H1 (cell line): ENCODE data around the gene ADAMTS8. TPM values are rescaled to one million over a fixed set of nuclear protein-coding genes. Genes with fewer than 3 reads are reported as not detected.

ENCODE experiments used
- CTCF ChIA-PET: fragments of 300-600 bp; sonication (Branson Sonifier 250); formaldehyde crosslinking; loops from one replicate; lab custom pipeline; 2021; ENCODE audit not compliant: partially characterized antibody; lab: Charles Lee
- POLR2A ChIA-PET: fragments of 300-600 bp; sonication (Branson Sonifier 250); formaldehyde crosslinking; loops from one replicate; lab custom pipeline; 2021; ENCODE audit warnings: inconsistent platforms; ENCODE audit not compliant: partially characterized antibody; lab: Charles Lee
- DNase-seq, 2 experiments: peaks; one replicate each; pipeline versions ENCODE4 v3.0.0 to v3.0.0-alpha.2; 2010 to 2022; ENCODE audit warnings: low spot score in 2 of 2, low read depth in 1 of 2, mixed read lengths in 1 of 2
- FAIRE-seq: peaks from 2 replicates; lab custom pipeline; 2011; peaks lifted over from hg19 to GRCh38; lab: Jason Lieb, UNC
- H2AFZ ChIP-seq: 2 replicates; pipeline ENCODE4 v1.8.1; 2012; ENCODE audit warnings: low read length, inconsistent platforms
- H2AK5ac ChIP-seq: 2 replicates; pipeline ENCODE4 v1.6.1; 2013; ENCODE audit warnings: low read depth, low read length
- H2BK120ac ChIP-seq: replicated peaks from 2 replicates; pipeline ENCODE3; 2013; ENCODE audit warnings: low read depth, low read length, inconsistent platforms
- H2BK12ac ChIP-seq: 2 replicates; pipeline ENCODE4 v1.6.1; 2013; ENCODE audit warnings: low read depth, low read length
- H2BK15ac ChIP-seq: 2 replicates; pipeline ENCODE4 v1.6.1; 2013; ENCODE audit warnings: low read length
- H2BK20ac ChIP-seq: 2 replicates; pipeline ENCODE4 v1.6.1; 2013; ENCODE audit warnings: low read length
- H2BK5ac ChIP-seq: 2 replicates; pipeline ENCODE4 v1.6.1; 2013; ENCODE audit warnings: low read depth, low read length
- H3K14ac ChIP-seq: 2 replicates; pipeline ENCODE4 v1.6.1; 2013; ENCODE audit warnings: inconsistent platforms; ENCODE audit not compliant: insufficient read length
- H3K18ac ChIP-seq: 2 replicates; pipeline ENCODE4 v1.6.1; 2013; ENCODE audit warnings: low read length; ENCODE audit errors: extremely low read depth
- H3K23ac ChIP-seq: 2 replicates; pipeline ENCODE4 v1.6.1; 2013; ENCODE audit warnings: inconsistent platforms; ENCODE audit not compliant: insufficient read length
- H3K23me2 ChIP-seq: 2 replicates; pipeline ENCODE4 v1.6.1; 2013; ENCODE audit warnings: low read depth, low read length
- H3K27ac ChIP-seq: 2 replicates; pipeline ENCODE4 v1.6.1; 2011; ENCODE audit warnings: low read depth, low read length, inconsistent platforms
- H3K27me3 ChIP-seq, 4 experiments: replicated peaks in 1 of 4; 1 replicate in 1 of 4; 2 replicates in 3 of 4; pipeline versions ENCODE4 v1.6.1 to v1.8.1; 2011 to 2013; ENCODE audit warnings: low read length in 3 of 4, mild to moderate bottlenecking in 3 of 4, inconsistent platforms in 2 of 4, mixed read lengths in 2 of 4, moderate library complexity in 1 of 4; ENCODE audit not compliant: control insufficient read depth in 3 of 4, insufficient read depth in 3 of 4; ENCODE audit errors: extremely low read depth in 1 of 4
- H3K36me3 ChIP-seq, 4 experiments: 2 replicates each; pipeline versions ENCODE4 v1.6.1 to v1.8.1; 2011 to 2013; ENCODE audit warnings: mild to moderate bottlenecking in 4 of 4, low read length in 3 of 4, moderate library complexity in 2 of 4, control low read depth in 1 of 4, inconsistent platforms in 1 of 4; ENCODE audit not compliant: insufficient read depth in 4 of 4, control insufficient read depth in 2 of 4
- H3K4ac ChIP-seq: replicated peaks from 2 replicates; pipeline ENCODE3; 2013; ENCODE audit warnings: low read length, low read depth, mixed read lengths, inconsistent platforms; ENCODE audit not compliant: insufficient read length
- H3K4me1 ChIP-seq, 4 experiments: replicated peaks in 1 of 4; 1 replicate in 1 of 4; 2 replicates in 3 of 4; pipeline versions ENCODE4 v1.6.1 to v1.8.1; 2011 to 2013; ENCODE audit warnings: low read length in 3 of 4, inconsistent platforms in 2 of 4, mixed read lengths in 1 of 4; ENCODE audit not compliant: insufficient read depth in 4 of 4, control insufficient read depth in 3 of 4
- H3K4me2 ChIP-seq, 2 experiments: 2 replicates each; pipeline versions ENCODE4 v1.6.1 to v1.8.1; 2011 to 2013; ENCODE audit warnings: low read depth in 2 of 2, low read length in 2 of 2, control low read depth in 1 of 2, inconsistent platforms in 1 of 2, mild to moderate bottlenecking in 1 of 2; ENCODE audit not compliant: insufficient read depth in 1 of 2
- H3K4me3 ChIP-seq, 4 experiments: fragments of 200-600, 300-600 bp in 1 of 4; sonication (generic), shearing (Covaris generic), sonication (Bioruptor Twin) in 1 of 4; 2 replicates each; pipeline versions ENCODE4 v1.5.1 to v1.8.1; 2011 to 2016; ENCODE audit warnings: low read length in 4 of 4, low read depth in 3 of 4, control low read depth in 2 of 4, inconsistent platforms in 2 of 4, mild to moderate bottlenecking in 2 of 4, mixed read lengths in 1 of 4, moderate library complexity in 1 of 4; ENCODE audit not compliant: insufficient read depth in 2 of 4; ENCODE audit errors: extremely low read depth in 1 of 4
- H3K56ac ChIP-seq: replicated peaks from 2 replicates; pipeline ENCODE3; 2013; ENCODE audit warnings: low read depth, mild to moderate bottlenecking, mixed read lengths, low read length, inconsistent platforms; ENCODE audit not compliant: insufficient read length
- H3K79me1 ChIP-seq: 2 replicates; pipeline ENCODE4 v1.6.1; 2013; ENCODE audit warnings: low read depth, low read length, control low read depth
- H3K79me2 ChIP-seq, 2 experiments: 2 replicates each; pipeline versions ENCODE4 v1.6.1 to v1.8.1; 2012 to 2013; ENCODE audit warnings: low read length in 2 of 2, mild to moderate bottlenecking in 2 of 2, inconsistent platforms in 1 of 2; ENCODE audit not compliant: insufficient read depth in 2 of 2, control insufficient read depth in 1 of 2
- H3K9ac ChIP-seq, 4 experiments: replicated peaks in 1 of 4; 1 replicate in 1 of 4; 2 replicates in 3 of 4; pipeline versions ENCODE4 v1.6.1 to v1.8.1; 2011 to 2013; ENCODE audit warnings: low read depth in 3 of 4, low read length in 3 of 4, control low read depth in 2 of 4, mild to moderate bottlenecking in 2 of 4, moderate library complexity in 2 of 4, inconsistent platforms in 1 of 4; ENCODE audit errors: extremely low read depth in 1 of 4
- H3K9me3 ChIP-seq, 2 experiments: 2 replicates each; pipeline versions ENCODE4 v1.6.1 to v1.8.1; 2012 to 2013; ENCODE audit warnings: mild to moderate bottlenecking in 2 of 2, moderate library complexity in 2 of 2, control low read depth in 1 of 2, inconsistent platforms in 1 of 2, low read depth in 1 of 2, low read length in 1 of 2, mixed read lengths in 1 of 2; ENCODE audit not compliant: insufficient read depth in 2 of 2
- H4K20me1 ChIP-seq, 2 experiments: replicated peaks in 1 of 2; 2 replicates each; pipeline versions ENCODE3 to v1.8.1; 2011 to 2013; ENCODE audit warnings: inconsistent platforms in 2 of 2, low read length in 2 of 2, mild to moderate bottlenecking in 1 of 2; ENCODE audit not compliant: insufficient read depth in 2 of 2, control insufficient read depth in 1 of 2
- H4K5ac ChIP-seq: 2 replicates; pipeline ENCODE4 v1.6.1; 2013; ENCODE audit warnings: low read length, low read depth, mixed read lengths, inconsistent platforms; ENCODE audit not compliant: insufficient read length
- H4K8ac ChIP-seq: 2 replicates; pipeline ENCODE4 v1.8.0; 2013; ENCODE audit warnings: mild to moderate bottlenecking, moderate library complexity, low read length, inconsistent platforms; ENCODE audit not compliant: insufficient read depth; ENCODE audit errors: extremely low read depth
- H4K91ac ChIP-seq: replicated peaks from 2 replicates; pipeline ENCODE3; 2013; ENCODE audit warnings: low read length, mixed read lengths, inconsistent platforms; ENCODE audit not compliant: insufficient read length
- ASH2L ChIP-seq: fragments of 200-600, 300-600 bp; sonication (generic); IDR thresholded peaks from one replicate; pipeline ENCODE4 v1.7.1; 2017; ENCODE audit warnings: low read length
- CBX5 ChIP-seq: fragments of 300-800, 300-1000 bp; sonication (generic); IDR thresholded peaks from 2 replicates; pipeline ENCODE4 v1.7.1; 2016; ENCODE audit warnings: antibody characterized with exemption, low read length, low read depth
- WGBS, 2 experiments: shearing (Covaris generic) in 1 of 2; methylation state at CpG; one replicate each; pipeline versions ENCODE4 v1.1.6 to v1.1.7; 2013 to 2015; ENCODE audit warnings: low lambda C conversion rate in 2 of 2, mixed read lengths in 2 of 2, inconsistent platforms in 1 of 2, low coverage in 1 of 2, missing lambda C conversion rate in 1 of 2; ENCODE audit not compliant: insufficient replicate concordance in 2 of 2, insufficient coverage in 1 of 2, insufficient read length in 1 of 2; ENCODE audit errors: extremely low coverage in 1 of 2, missing lambda C conversion rate in 1 of 2; 5-methylcytosine and 5-hydroxymethylcytosine counted together
- polyA plus RNA-seq, 7 experiments: library from polyadenylated mRNA; depleted of rRNA in 3 of 7; stranded (reverse) in 5 of 7; unstranded in 2 of 7; fragments of >200 nt in 5 of 7; fragments of 200-250 nt in 2 of 7; gene quantifications; 1 replicate in 5 of 7; 2 replicates in 1 of 7; 4 replicates in 1 of 7; pipeline versions ENCODE4 v1.2.1 to v1.2.3, GENCODE V29; 2011 to 2013; ENCODE audit warnings: missing spikeins in 2 of 7, mixed read lengths in 2 of 7
- total RNA-seq: library from RNA; stranded (reverse); fragmentation: NEBNext Ultra II Directional; extraction: Animal tissue kit (Norgen Biotek cat#: 25700); gene quantifications from 2 replicates; pipeline ENCODE4 v1.2.1, GENCODE V29; 2021

ADAMTS8 gene
- total and polyA plus RNA-seq, 2 of the 8 experiments (the other 6 are each of a cell fraction or from before 2014, with no cell fraction given), result 9.3 to 16.6 TPM

- Histone ChIP-seq H3K18ac (no peak overlapping the region), H4K8ac (no peak overlapping the region), H3K14ac (no peak overlapping the region), H3K9me3 (no peaks in the 10 kb centered on the region), H3K23me2 (no peaks in the 10 kb centered on the region), H3K4me3 (no peak overlapping the region), H3K56ac (no peak overlapping the region), H3K79me2 (no peaks in the 10 kb centered on the region), H4K5ac (no peak overlapping the region), H4K20me1 (no peaks in the 10 kb centered on the region), H2AK5ac (no peak overlapping the region), H3K4ac (no peak overlapping the region), H2BK15ac (no peak overlapping the region), H2AFZ (no peak overlapping the region), H3K36me3 (no peaks in the 10 kb centered on the region), H4K91ac (no peak overlapping the region), H3K27ac (no peak overlapping the region), H3K4me2 (no peak overlapping the region), H2BK5ac (no peak overlapping the region), H3K23ac (no peak overlapping the region), H3K27me3 (peaks cover 0 to 4% (median 2%) of the 10 kb centered on the region in 4 experiments; a peak in 4 of 7 replicates), H2BK20ac (no peak overlapping the region), H3K4me1 (no peaks in the 10 kb centered on the region), H2BK12ac (no peak overlapping the region), H3K79me1 (no peaks in the 10 kb centered on the region), H2BK120ac (no peak overlapping the region), H3K9ac (no peak overlapping the region)
- WGBS, 2 experiments, result 96% methylated on average over 2 of the region's 2 CpGs; no CpG with 5 or more reads in 1 of the 2 experiments
- ChIA-PET CTCF (interaction anchor here (0.6 to 21.7 kb wide), 13 partner anchors 8 to 452 kb away, joined by 3 to 521 read pairs (median 4); no protein-coding TSS in a partner anchor), POLR2A (no interaction called here)
- DNase-seq (no peak), FAIRE-seq (no peak)
- TF ChIP-seq CBX5 (no peak), ASH2L (no peak)
Measured at GRCh38 chr11:130441719-130442118, 13.3 kb upstream of the ADAMTS8 start.
